Gastrocnemius medialis (tissue), 4 donors: Measurements from ENCODE around the gene PIP5KL1. TPM values are rescaled to one million over a fixed set of nuclear protein-coding genes. Genes with fewer than 3 reads are reported as not detected.

ENCODE experiments used
- ATAC-seq, 2 donors: fragments of 150-250 bp; one replicate each; pipeline ENCODE4 v1.9.1; 2016
- DNase-seq, 2 donors: peaks; one replicate each; pipeline ENCODE4 v3.0.0-alpha.2; 2019
- H3K27ac ChIP-seq, 4 donors: fragments of 200-600 bp; sonication (generic); 1 replicate in 1 of 4; 2 replicates in 3 of 4; pipeline ENCODE4 v1.5.1; 2016 to 2018; ENCODE audit warnings: mild to moderate bottlenecking in 2 of 4, moderate library complexity in 1 of 4
- H3K27me3 ChIP-seq, 3 donors: fragments of 200-600 bp; sonication (generic) in 2 of 3; 1 replicate in 1 of 3; 2 replicates in 2 of 3; pipeline versions ENCODE4 v1.5.1 to v1.6.0; 2016 to 2019; ENCODE audit warnings: mild to moderate bottlenecking in 1 of 3, moderate library complexity in 1 of 3
- H3K36me3 ChIP-seq, 2 donors: fragments of 200-600 bp; sonication (generic) in 1 of 2; one replicate each; pipeline ENCODE4 v1.5.1; 2017 to 2018
- H3K4me1 ChIP-seq, 2 donors: fragments of 200-600 bp; sonication (generic) in 1 of 2; one replicate each; pipeline ENCODE4 v1.5.1; 2016 to 2017; ENCODE audit warnings: mild to moderate bottlenecking in 2 of 2
- H3K4me3 ChIP-seq, 4 donors: fragments of 200-600 bp; sonication (generic) in 3 of 4; 1 replicate in 1 of 4; 2 replicates in 3 of 4; pipeline ENCODE4 v1.5.1; 2016 to 2019; ENCODE audit warnings: mild to moderate bottlenecking in 2 of 4
- H3K9me3 ChIP-seq, 3 donors: fragments of 200-600 bp; sonication (generic) in 2 of 3; 1 replicate in 1 of 3; 2 replicates in 2 of 3; pipeline ENCODE4 v1.5.1; 2016 to 2019
- POLR2A ChIP-seq, 2 donors: fragments of 450-650 bp; IDR thresholded peaks; one replicate each; pipeline ENCODE4 v1.6.1; 2017; ENCODE audit warnings: antibody characterized with exemption in 2 of 2, mild to moderate bottlenecking in 2 of 2, moderate library complexity in 2 of 2
- in situ Hi-C, 4 donors: fragments of 200-750 bp; cut with MboI; loops; one replicate each; pipeline versions ENCODE4 v1.15.0 to v1.8.0; 2017; ENCODE audit warnings: low sequenced_read_pairs in 4 of 4
- intact Hi-C: fragments of 100-400 bp; cut with DNase I; formaldehyde crosslinking; loops from one replicate; pipeline ENCODE4 v1.15.1; 2023; ENCODE audit warnings: low total_unique reads
- total RNA-seq, 4 donors: library from RNA; depleted of rRNA; stranded (reverse); fragments of >200 nt; gene quantifications; one replicate each; pipeline versions ENCODE4 v1.1.0 to v1.2.3, GENCODE V29; 2016
- TF ChIP-seq, protein P1 (sequence below), 5 experiments: fragments of 450-650 bp in 3 of 5; fragments of 200-600 bp in 2 of 5; sonication (generic) in 2 of 5; IDR thresholded peaks in 4 of 5; conservative IDR thresholded peaks in 1 of 5; 1 replicate in 4 of 5; 2 replicates in 1 of 5; pipeline ENCODE4 v1.5.1; 2016 to 2019; ENCODE audit warnings: antibody characterized with exemption in 5 of 5, mild to moderate bottlenecking in 3 of 5, moderate library complexity in 3 of 5

The PIP5KL1 gene
- total RNA-seq, 4 donors from 2014 or later: 4.2 TPM; not detected in 3

DNA sequence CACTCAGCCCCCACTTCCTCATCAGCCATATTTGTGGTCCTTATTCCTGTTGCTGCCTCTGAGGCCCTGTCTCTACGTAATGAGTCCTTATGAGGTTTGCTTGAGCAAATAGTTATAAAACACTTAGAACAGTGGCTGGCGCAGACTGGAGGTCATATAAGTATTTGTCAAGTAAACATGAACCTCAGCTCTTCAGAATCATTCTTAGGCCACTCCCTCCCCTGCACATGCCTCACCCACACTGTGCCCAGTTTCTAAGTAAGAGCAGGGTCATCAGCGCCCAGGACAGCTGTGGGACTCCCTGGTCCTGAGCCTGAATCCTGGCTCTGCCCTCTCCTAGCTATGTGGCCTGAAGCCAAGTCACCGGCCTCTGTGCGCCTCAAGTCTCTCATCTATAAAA lies 17.7 kb downstream of the PIP5KL1 start:
- H3K27me3 ChIP-seq: no peaks in the 10 kb centered on the region
- no peak for ATAC-seq
- in situ Hi-C loops: loop anchor here in 1 of 4 donors (25.0 kb wide), 1 partner anchor 676 kb away; no protein-coding TSS in a partner anchor
- TF ChIP-seq, protein P1, sequence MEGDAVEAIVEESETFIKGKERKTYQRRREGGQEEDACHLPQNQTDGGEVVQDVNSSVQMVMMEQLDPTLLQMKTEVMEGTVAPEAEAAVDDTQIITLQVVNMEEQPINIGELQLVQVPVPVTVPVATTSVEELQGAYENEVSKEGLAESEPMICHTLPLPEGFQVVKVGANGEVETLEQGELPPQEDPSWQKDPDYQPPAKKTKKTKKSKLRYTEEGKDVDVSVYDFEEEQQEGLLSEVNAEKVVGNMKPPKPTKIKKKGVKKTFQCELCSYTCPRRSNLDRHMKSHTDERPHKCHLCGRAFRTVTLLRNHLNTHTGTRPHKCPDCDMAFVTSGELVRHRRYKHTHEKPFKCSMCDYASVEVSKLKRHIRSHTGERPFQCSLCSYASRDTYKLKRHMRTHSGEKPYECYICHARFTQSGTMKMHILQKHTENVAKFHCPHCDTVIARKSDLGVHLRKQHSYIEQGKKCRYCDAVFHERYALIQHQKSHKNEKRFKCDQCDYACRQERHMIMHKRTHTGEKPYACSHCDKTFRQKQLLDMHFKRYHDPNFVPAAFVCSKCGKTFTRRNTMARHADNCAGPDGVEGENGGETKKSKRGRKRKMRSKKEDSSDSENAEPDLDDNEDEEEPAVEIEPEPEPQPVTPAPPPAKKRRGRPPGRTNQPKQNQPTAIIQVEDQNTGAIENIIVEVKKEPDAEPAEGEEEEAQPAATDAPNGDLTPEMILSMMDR (IDR thresholded peaks at IDR 0.05 in 4 of 5, conservative IDR thresholded peaks at IDR 0.05 in 1 of 5): no peak
- no peak for TF ChIP-seq POLR2A (IDR thresholded peaks at IDR 0.05)
- no peaks in the 10 kb centered on the region for H3K9me3 ChIP-seq
- H3K4me3 ChIP-seq: no peak overlapping the region
- intact Hi-C loops: loop anchor here (10.0 kb wide), 1 partner anchor 688 kb away; no protein-coding TSS in a partner anchor
- H3K4me1 ChIP-seq: peaks cover 22 to 23% of the 10 kb centered on the region in 2 donors
- H3K27ac ChIP-seq: no peak overlapping the region
- H3K36me3 ChIP-seq: peaks cover 0 to 35% of the 10 kb centered on the region in 2 donors
- no peak for DNase-seq

DNA sequence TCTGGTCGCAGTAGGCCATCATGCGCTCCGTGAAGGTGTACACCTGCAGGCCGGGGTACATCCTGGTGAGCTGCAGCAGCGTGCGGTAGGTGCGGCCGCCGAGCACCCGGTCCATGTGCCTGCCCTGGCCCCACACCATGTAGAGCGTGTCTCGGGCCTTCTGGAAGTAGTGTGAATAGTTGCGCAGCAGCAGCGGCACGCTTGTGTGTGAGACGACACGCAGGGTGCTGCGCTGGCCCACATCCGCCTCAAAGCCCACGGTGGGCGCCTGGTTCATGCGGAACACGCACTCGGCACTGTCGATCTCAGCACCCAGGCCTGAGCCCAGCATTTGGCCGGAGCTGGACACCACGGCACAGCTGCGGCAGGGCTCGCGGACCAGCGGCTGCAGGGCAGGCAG lies 18.3 kb downstream of the PIP5KL1 start:
- in situ Hi-C loops (loop anchor here in 1 of 4 donors (25.0 kb wide), 1 partner anchor 675 kb away; no protein-coding TSS in a partner anchor), intact Hi-C loops (loop anchor here (10.0 kb wide), 1 partner anchor 687 kb away; no protein-coding TSS in a partner anchor)
- H3K27me3 ChIP-seq: no peaks in the 10 kb centered on the region
- H3K4me1 ChIP-seq: peaks cover 16 to 18% of the 10 kb centered on the region in 2 donors
- ATAC-seq (no peak), DNase-seq (no peak)
- H3K4me3 ChIP-seq: no peak overlapping the region
- H3K36me3 ChIP-seq: peaks cover 0 to 36% of the 10 kb centered on the region in 2 donors
- no peaks in the 10 kb centered on the region for H3K9me3 ChIP-seq
- no peak for TF ChIP-seq POLR2A (IDR thresholded peaks at IDR 0.05)
- TF ChIP-seq, protein P1 (IDR thresholded peaks at IDR 0.05 in 4 of 5, conservative IDR thresholded peaks at IDR 0.05 in 1 of 5): no peak
- no peak overlapping the region for H3K27ac ChIP-seq

- Histone ChIP-seq H3K27ac (peak overlapping the region in 2 of 4 donors; percentile 52 to 58), H3K9me3 (no peaks in the 10 kb centered on the region), H3K4me1 (peaks cover 7 to 12% of the 10 kb centered on the region in 2 donors), H3K36me3 (peaks cover 0 to 36% of the 10 kb centered on the region in 2 donors), H3K4me3 (no peak overlapping the region), H3K27me3 (no peaks in the 10 kb centered on the region)
- in situ Hi-C loops: loop anchor here in 1 of 4 donors (25.0 kb wide), 1 partner anchor 673 kb away; no protein-coding TSS in a partner anchor
- TF ChIP-seq, protein P1 (IDR thresholded peaks at IDR 0.05 in 4 of 5, conservative IDR thresholded peaks at IDR 0.05 in 1 of 5): no peak
- TF ChIP-seq POLR2A (IDR thresholded peaks at IDR 0.05): no peak
- intact Hi-C loops: loop anchor here (10.0 kb wide), 1 partner anchor 686 kb away; no protein-coding TSS in a partner anchor
- DNase-seq (no peak), ATAC-seq (no peak)
Measured at GRCh38 chr9:127910613-127911205, 19.9 kb downstream of the PIP5KL1 start.

- no peaks in the 10 kb centered on the region for H3K27me3 ChIP-seq
- TF ChIP-seq, protein P1 (IDR thresholded peaks at IDR 0.05 in 4 of 5, conservative IDR thresholded peaks at IDR 0.05 in 1 of 5): no peak
- TF ChIP-seq POLR2A (IDR thresholded peaks at IDR 0.05): no peak
- DNase-seq: no peak
- no peak for ATAC-seq
- H3K27ac ChIP-seq: no peak overlapping the region
- no peaks in the 10 kb centered on the region for H3K9me3 ChIP-seq
- in situ Hi-C loops: loop anchor here in 1 of 4 donors (25.0 kb wide), 1 partner anchor 673 kb away; no protein-coding TSS in a partner anchor
- peaks cover 4 to 6% of the 10 kb centered on the region in 2 donors for H3K4me1 ChIP-seq
- no peak overlapping the region for H3K4me3 ChIP-seq
- peaks cover 0 to 36% of the 10 kb centered on the region in 2 donors for H3K36me3 ChIP-seq
- intact Hi-C loops: loop anchor here (10.0 kb wide), 1 partner anchor 685 kb away; no protein-coding TSS in a partner anchor
Measured at GRCh38 chr9:127909839-127910273, 20.7 kb downstream of the PIP5KL1 start.
